GM23338 (cell line): ENCODE results near the gene ERMN. TPM values are rescaled to one million over a fixed set of nuclear protein-coding genes. Genes with fewer than 3 reads are reported as not detected.

Experiments used
- CREB1 ChIP-seq: fragments of 250-450 bp; sonication (Bioruptor Pico); IDR thresholded peaks from 2 replicates; pipeline ENCODE4 v1.5.0; 2020; ENCODE audit warnings: low read depth, mild to moderate bottlenecking, moderate library complexity
- ETS1 ChIP-seq: IDR thresholded peaks from 2 replicates; pipeline ENCODE4 v1.6.1; 2016; ENCODE audit warnings: antibody characterized with exemption
- EZH2 ChIP-seq: fragments of 200-600 bp; sonication (generic); IDR thresholded peaks from one replicate; pipeline ENCODE4 v1.8.0; 2017; ENCODE audit warnings: antibody characterized with exemption, mild to moderate bottlenecking, low read depth; ENCODE audit not compliant: unreplicated experiment
- JUNB ChIP-seq: IDR thresholded peaks from one replicate; pipeline ENCODE4 v1.6.1; 2016; ENCODE audit warnings: antibody characterized with exemption; ENCODE audit not compliant: unreplicated experiment
- POLR2AphosphoS5 ChIP-seq: IDR thresholded peaks from 2 replicates; pipeline ENCODE4 v1.6.1; 2016; ENCODE audit warnings: antibody characterized with exemption, low read depth
- STAT1 ChIP-seq: IDR thresholded peaks from one replicate; pipeline ENCODE4 v1.6.1; 2016; ENCODE audit warnings: antibody characterized with exemption; ENCODE audit not compliant: unreplicated experiment
- ZNF462 ChIP-seq: fragments of 250-450 bp; sonication (Bioruptor Pico); IDR thresholded peaks from 2 replicates; pipeline ENCODE4 v1.5.0; 2020; ENCODE audit warnings: mild to moderate bottlenecking, moderate library complexity
- polyA plus RNA-seq: library from polyadenylated mRNA; unstranded; fragments of >200 nt; fragmentation: Nextera tagmentation; extraction: Ambion mirVana; gene quantifications from 2 replicates; pipeline ENCODE4 v1.2.1, GENCODE V29; 2016
- total RNA-seq: library from RNA; depleted of rRNA; stranded (reverse); fragments of >200 nt; shearing (Covaris generic); gene quantifications from 2 replicates; pipeline ENCODE4 v1.2.3, GENCODE V29; 2014

ERMN gene
- total and polyA plus RNA-seq, 2 experiments from 2014 or later: 0.35 to 0.44 TPM

DNA sequence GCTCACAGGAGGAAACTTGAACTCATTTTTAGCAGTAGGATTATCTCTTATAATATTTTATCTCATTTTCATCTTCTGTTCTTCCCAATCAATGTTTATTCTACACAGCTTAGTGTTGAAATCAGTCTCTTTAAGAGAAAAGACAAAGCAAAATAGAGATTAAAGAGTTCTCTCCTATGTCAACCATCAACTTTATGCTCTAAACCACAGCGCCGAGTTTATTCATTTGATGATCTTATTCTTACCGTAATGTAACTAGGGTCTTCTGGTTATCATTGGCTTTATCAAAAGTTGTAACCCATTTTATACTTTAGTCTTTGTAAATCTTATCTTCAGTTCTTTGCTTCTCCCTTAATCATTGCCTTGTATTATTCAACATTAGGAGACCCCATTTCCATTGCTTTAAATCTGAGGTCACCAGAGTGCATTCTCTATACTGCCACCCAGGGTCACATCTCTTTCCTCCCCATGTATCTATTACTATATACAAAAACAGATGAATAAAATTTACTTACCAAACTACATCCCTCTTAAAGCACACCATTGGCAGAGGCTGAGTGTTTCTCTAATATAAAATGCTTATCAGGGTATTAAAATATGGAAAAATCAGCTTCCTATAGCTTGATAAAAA, 22.8 kb upstream of the ERMN start (continued):
- TF ChIP-seq ZNF462: no peak
- no peak for TF ChIP-seq STAT1
- TF ChIP-seq ETS1: no peak
- TF ChIP-seq POLR2AphosphoS5: no peak
- no peak for TF ChIP-seq EZH2
- TF ChIP-seq JUNB: no peak
- no peak for TF ChIP-seq CREB1 (CRISPR knock-in tag)
